GM18867 (cell line): ENCODE measurements around the gene SSPN.

Source experiments
- ATAC-seq: cut with Tn5 transposase; IDR thresholded peaks from one replicate; pipeline ENCODE4 v1.9.1; 2021; ENCODE audit warnings: mild to moderate bottlenecking, moderate library complexity; ENCODE audit not compliant: unreplicated experiment

SSPN gene, protein sequence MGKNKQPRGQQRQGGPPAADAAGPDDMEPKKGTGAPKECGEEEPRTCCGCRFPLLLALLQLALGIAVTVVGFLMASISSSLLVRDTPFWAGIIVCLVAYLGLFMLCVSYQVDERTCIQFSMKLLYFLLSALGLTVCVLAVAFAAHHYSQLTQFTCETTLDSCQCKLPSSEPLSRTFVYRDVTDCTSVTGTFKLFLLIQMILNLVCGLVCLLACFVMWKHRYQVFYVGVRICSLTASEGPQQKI

DNA sequence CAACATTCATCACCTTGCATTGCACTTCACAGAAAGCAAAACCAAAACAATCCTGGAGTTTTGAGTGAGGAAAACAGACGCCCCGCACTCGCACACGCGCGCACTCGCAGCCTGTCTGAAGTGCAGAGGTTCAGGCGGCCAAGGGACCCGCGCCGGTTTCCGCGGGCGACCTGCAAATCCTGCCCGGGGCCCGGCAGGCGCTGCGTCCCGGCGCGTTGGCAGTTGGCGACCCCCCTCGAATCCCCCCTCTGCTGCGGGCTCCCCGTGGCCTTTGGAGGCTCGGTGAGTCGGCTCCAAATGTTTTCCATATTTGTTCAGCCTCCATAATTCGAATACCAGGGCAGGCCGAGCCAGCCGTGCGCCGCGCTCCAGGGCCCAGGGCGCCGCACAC, at the start of gene SSPN:
Gene SSPN (plus strand): TSS at position 324 of the 391 bp plus-strand sequence. CDS start 100 bp downstream, outside the sequence.
- peak; percentile 44 for ATAC-seq

DNA sequence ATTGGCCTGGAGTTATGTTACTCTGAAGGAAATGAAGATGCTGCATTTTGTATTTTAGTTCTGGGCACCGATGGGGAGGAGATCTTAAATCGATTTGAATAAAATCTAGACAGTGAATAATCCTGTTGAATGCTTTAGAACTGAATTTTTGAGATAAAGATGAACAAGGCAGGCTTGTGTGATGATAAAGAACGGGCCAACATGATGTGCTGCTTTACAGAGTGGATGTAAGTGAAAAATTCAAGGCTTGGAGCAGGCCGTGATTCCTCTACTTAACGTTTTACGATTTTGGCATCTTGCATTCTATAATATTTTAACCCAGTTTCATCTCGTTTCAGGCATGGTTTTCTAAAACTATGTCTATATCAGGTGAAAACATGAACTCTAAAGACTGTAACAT, 47.1 kb upstream of the SSPN start:
- ATAC-seq, result no peak

DNA sequence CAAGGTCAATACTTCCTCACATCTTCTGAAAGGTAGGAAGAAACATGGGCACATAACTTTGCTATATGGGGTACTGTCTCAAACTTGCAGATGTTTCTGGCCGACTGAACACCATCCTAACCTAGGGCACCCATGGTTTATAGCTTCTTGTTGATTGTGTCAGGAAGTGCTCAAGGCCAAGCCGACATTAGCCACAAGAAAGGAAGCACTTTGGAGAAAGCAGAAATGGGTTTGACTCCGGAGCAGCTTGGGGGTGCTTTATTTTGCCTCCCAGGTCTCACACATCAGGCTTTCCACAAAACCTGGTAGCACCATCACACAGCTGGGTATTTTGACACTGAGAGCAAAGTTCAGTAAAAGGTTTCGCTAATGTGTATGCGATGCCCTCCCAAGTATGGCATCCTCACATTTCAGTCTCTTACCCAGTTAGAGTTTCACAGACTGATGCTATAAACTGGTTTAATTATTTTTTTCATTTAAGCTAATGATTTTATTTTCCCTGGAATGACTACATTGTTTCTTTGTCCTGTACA, 45.3 kb upstream of the SSPN start:
- no peak for ATAC-seq

DNA sequence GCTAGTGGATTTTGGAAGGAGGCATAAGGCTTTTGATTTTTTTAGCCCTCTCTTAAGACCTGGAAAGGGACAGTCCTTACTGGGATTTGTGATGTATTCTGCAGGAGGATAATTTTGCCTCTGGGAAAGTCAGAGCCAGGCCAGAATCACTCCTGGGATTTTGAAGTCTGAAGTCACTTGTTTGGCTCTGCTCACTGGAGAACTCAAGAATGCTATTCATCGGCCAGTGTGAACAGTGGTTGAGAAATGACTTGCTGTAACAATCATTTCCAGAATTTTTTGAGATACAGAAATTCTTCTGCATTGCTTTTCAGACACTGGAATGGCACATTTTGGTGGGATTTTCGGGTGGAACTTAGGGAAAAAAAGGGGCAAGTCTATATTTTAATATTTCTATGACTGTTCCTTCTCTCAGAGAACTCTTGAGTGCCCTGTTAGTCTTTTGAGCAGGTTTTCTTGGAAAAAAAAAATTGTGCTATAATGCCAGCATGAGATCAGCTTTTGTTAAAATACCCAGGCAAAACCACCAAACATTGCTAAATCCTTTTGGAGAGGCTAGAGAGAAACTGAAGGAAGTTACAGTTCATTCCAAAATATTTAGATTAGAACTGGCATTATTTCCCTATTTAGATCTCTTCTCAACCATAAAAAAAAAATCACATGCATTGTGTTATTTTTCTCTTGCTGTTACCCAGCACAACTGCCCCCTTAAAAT, 44.5 kb upstream of the SSPN start:
- no peak for ATAC-seq

DNA sequence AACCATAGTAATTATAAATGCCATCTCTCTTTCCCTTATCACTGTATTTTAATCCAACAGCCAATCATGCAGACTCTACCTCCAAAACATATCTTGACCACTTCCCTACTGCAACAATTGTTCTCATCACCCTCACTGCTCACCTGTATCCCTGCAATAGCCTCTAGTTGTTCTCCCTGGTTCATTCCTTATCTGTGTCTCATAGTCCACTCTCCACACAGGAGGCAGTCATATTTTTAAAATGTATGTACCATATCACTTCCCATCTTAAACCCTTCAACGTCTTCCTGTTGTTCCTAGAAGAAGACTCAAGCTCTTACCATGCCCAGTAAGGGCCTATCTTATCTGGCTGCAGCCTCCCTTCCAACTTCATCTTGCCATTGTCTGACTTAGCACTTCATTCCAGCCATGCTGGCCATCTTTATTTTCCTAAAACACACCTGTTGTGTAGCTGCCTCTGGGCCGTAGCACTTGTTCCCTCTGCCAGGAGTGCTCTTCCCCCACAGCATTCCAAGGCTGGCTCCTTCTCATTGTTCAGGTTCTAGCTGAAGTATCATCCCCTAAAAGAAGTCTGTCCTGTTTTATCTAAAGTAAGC, 42.8 kb upstream of the SSPN start:
- no peak for ATAC-seq

DNA sequence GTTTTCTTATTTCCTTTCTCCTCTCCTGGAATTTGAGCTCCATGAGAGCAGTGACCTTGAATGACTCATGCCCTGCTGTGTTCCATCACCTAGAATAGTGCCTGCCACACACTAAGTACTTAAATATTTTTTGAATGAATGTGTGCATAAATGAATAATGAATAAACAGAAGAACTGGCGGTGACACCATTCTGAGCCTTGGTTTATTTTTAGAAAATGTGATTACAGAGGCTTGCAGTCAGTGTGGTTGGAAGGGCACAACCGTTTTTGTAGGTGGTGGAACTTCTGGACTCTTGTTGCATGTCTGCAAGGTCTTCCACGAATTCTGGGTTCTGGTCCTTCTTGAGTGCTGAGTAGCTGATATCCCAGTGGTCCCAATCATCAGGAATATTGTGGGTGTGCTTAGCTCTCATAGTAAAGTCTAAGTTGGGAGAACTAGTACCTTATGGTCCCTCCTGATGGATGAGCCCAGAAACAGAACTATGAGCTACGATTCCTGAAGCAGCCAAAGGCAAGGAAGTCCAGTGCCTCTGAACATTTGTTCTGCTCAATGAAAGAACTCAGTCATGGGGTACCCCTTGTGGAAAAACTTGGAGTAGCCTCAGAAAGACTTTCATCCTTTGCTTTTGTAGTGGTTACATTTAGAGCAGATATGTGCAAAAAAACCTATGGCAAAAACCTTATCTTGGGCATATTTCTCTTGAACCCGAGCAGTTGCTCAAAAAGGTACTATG, 41.8 kb upstream of the SSPN start:
- no peak for ATAC-seq

DNA sequence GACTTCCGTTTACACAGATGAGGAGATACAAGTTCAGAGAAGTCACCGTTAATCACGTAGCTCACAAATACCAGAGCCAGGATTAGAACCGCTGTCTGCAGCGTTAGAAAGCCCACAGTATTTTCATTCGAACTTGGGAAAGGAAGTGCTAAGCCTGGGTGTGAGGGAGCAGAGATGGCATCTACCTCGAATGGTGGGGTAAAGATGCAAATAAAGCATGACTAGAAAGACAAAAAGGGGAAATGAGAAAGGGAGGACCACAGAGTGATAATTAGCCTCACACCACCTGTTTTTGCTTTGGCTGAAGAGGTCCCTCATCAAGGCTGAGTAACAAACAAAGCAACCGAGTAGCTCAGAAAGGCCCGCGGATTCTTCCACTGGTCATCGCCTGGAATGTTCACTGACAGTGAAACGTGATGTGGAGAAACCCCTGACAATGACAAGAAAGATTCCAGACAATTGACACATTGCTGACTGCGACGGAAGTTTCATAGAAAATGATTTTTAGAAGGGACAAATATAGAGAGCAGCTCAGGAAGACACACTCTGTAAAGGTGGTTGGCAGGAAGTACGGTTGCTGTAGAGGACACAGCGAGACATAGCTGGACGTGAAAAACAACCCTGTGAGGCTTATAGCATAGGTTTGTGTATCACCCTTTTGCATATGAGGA, 39.0 kb upstream of the SSPN start:
- ATAC-seq, result peak; percentile 89

DNA sequence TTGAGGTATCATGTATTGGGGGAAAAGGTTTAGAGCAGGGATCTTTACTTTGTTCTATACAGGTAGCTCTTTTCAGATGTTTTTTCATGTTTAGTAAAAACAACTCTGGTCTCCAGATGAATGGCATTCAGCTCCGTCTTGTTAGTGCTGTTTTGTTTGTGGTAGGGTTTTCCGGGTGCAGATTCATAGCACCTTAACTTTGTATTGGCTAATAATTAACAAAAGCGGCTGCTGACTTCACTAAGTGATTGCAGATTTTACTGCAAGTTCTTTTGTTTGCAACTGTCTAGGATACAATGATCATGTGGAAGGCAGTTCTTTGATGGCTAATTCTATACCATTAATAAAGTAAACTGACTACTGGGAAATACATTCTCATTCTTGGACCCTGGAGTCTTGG, 38.4 kb upstream of the SSPN start:
- peak; percentile 12 for ATAC-seq

DNA sequence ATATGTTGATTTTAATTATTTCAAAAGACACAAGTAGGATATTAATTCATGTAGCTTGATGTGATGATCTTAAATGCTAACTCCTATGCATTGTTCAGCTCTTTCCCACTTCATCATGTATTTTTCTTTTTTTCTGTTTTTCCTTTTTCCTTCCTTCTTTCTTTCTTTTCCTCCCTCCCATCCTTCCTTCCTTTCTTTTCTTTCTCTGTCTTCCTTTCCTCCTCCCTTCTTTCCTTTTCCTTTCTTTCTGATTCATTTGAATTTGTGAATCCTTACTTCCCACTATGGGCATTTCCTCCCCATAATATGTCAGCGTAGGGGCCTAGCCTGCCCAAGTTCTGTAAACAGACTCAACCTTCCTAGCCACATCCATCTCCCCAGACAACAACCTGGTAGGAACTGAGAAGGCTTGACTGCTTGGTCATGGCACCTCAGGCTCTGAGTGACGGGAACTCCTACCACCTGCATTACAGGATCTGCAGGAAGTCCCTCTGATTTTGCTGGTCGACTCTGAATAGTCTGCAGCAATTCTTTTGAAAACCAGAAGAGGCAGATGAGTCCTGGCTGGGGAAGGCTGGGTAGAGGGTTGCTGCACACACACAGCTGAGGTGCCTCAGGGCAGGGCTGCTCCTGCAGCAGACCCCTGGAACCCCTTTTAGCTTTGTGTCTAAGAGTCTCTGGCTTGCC, 37.2 kb upstream of the SSPN start:
- no peak for ATAC-seq

DNA sequence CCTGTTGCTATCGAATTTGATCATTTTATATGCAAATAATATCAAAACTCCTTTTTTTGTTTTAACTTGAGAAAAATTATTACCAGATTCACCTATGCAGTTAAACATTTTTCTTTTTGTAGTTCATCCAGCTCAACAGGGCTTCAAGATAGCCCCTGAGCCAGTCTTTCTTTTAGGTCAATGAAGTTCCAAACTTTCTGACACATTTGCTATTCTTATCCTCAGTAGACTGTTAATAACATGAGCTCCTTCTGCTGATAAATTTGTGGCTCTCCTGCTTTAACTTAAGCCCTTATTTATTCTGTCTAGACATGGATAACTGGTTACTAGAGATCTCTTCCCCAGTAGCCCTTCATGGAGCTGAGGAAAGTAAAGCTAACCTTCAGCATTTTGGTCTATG, 33.2 kb upstream of the SSPN start:
- no peak for ATAC-seq

DNA sequence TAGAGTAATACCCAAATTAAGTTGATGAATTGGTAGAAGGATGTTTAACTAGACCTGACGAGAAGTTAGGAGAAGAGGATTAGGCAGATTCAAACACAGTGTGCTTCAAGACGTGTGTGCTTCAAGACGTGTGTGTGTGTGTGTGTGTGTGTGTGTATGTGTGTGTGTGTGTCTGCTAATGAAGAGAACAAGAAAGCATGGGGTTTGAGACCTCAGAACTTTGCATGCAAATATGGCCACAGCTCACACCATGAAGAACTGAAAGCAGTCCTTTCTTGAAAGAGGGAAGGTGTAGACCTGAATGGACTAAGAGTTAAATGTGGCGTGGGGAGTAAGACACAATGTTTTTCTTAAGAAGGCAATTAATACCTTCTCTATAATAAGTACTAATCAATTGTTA, 32.5 kb upstream of the SSPN start:
- ATAC-seq, result peak; percentile 94

DNA sequence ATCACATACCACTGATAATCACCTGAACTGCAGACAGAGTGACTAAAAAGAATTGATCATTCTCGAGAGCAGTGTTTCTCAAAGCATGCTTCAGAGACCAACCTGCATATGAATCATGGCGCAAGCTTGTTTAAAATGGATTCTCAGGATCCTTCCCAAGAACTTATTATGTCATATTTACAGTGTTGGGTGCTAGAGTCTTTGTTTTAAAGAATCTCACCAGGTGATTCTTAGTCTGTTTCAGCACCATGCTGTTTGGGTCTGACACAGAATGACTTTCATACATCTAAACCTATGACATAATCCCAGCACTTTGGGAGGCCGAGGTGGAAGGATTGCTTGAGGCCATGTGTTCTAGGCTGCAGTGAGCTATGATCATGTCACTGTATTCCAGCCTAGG, 31.3 kb upstream of the SSPN start:
- ATAC-seq, result no peak

DNA sequence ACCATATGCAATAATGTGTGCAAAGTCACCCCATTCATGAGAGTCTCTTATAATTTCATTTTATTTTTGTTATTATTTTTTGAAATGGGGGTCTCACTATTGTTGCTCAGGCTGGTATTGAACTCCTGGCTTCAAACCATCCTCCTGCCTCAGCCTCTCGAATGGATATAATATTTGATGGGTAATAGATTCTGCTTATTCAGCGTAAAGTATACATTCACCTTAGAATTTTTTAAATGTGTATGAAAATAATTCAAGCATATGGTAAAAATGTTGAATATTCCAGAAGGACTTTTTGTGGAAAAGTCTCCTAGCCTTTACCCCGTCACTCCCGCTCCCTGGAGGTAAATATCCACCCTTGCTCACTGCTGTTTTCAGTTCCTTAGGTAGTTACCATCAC, 23.4 kb upstream of the SSPN start:
- ATAC-seq, result no peak

DNA sequence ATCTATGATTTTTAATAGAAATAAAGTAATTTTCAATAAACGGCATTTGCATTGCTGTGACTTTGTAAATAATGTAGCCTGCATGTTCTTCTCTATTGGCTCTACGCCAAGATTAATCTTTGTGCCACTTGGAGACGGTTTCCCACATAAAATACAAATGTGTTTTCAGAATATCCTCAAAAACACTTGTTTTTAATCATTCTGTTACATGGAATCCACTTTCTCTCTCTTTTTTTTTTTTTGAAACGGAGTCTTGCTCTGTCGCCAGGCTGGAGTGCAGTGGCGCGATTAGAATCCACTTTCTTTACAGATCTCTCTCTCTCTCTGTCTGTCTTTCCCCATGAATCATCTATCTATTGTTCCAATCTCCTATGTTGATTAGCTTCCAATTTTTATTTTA, 22.8 kb upstream of the SSPN start:
- ATAC-seq, result no peak

DNA sequence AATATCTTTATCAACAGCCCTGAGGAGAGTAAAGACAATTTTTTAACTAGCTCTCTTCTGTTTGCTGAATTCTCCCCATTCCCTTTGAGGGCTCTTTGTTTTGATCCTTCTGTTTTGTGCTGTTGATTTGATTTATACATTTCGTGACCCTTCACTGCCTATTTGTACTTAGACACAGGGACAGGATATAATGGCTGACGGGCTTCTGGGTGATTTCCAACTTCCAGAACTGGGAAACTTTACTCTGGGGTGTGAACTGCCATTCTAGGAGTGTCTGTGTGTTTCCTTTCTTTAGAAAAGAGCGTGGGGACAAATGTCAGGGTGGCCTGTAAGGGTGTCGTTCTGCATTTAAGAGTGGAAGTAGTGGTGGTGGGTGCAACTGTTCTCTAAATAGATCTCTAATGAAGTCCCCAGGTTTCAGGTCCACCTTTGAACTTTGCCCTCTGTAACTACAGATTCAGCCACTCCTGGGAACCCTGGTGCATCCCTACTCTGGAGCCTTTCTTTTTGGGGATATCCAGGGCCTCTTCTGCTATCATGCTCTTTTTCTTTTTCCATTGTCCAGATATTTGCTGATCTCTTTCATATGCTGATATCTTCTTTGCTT, 22.3 kb upstream of the SSPN start:
- ATAC-seq, result no peak

DNA sequence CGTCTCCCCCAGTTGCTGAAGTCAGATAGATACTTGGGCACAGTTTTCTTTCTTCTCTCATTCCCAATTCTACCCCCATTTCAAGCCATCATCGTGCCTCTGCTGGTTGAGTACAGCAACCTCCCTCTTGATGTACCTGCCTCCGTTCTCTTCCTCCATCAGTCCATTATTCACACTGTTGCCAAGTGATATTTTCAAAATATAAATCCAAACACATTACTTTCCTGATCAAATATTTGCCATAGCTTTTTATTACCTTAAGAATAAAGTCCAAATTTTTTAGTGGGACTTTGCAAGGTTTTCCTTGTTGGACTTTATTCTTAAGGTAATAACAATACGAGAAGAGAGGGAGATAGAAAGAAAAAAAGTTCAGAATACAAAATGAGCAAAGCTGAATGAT, 18.6 kb upstream of the SSPN start:
- ATAC-seq, result no peak

DNA sequence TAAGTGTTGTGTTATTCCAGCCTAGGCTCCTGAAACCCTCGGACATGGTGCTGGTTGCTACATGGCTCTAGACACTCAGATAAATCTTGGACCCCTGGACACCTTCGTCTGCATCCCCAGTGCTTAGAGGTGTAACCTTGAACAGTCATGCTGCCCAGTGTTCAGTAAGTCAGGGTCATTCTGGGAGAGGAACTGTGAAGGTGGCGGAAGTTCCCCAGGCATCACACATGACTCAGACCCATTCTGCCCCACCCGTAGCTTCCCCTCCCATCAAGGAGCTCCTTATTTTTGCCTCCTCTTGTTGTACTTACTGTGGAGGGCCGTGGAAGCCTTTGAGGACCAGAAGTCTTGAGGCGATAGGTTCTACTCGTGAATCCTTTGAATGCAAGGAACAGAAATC, 18.1 kb upstream of the SSPN start:
- ATAC-seq, result peak; percentile 70

DNA sequence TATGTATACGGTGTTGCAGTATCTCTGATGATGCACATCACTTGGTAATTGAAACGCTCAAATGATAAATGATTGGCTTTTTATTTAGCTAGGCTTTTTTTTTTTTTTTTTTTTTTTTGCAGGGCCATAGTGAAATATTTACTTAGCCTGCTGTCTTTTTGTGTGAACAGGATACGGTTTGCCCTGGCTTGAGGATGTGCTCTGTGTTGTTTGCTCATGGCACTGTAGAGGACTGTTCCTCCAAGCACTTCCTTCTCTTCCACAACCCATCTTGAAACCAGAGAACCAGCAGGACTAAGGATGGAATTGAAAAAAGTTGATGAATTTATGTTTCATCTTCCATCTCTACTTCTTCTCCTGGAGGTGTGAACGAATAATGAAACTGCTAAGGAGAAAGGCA, 15.5 kb upstream of the SSPN start:
- no peak for ATAC-seq

DNA sequence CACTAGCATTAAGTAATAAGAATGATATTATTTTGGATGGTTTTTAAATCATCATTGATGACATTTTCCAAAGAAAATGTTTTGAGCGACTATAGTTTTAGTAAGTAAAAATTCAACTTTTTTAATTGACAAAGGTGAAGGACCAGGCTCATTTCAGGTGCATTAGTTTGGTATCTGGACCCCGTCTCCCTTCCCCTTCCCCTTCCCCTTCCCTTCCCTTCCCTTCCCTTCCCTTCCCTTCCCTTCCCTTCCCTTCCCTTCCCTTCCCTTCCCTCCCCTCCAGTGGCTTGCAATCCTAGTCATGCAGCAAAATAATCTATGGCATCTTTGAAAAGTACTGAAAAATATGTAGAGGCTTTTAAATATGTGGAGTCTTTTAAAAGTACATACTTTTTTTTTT, 13.0 kb upstream of the SSPN start:
- ATAC-seq, result no peak
